Left ventricle myocardium inferior (tissue), 1 donor: ENCODE data around the gene EXOSC2. TPM values are rescaled to one million over a fixed set of nuclear protein-coding genes. Genes with fewer than 3 reads are reported as not detected.

Experiments
- DNase-seq: peaks from one replicate; pipeline ENCODE4 v3.0.0-alpha.2; 2020
- H3K27ac ChIP-seq: fragments of 200-600 bp; replicated peaks from 2 replicates; pipeline ENCODE4 v1.8.0; 2021
- H3K27me3 ChIP-seq: fragments of 200-600 bp; 2 replicates; pipeline ENCODE4 v1.8.0; 2021; ENCODE audit warnings: low read depth
- H3K36me3 ChIP-seq: fragments of 200-600 bp; 2 replicates; pipeline ENCODE4 v1.8.0; 2021
- H3K4me1 ChIP-seq: fragments of 200-600 bp; 2 replicates; pipeline ENCODE4 v1.8.0; 2021
- H3K4me3 ChIP-seq: fragments of 200-600 bp; 2 replicates; pipeline ENCODE4 v1.8.0; 2021; ENCODE audit warnings: mild to moderate bottlenecking, moderate library complexity
- H3K9me3 ChIP-seq: fragments of 200-600 bp; replicated peaks from 2 replicates; pipeline ENCODE4 v1.8.0; 2021
- intact Hi-C: fragments of 100-400 bp; cut with micrococcal nuclease; formaldehyde crosslinking; loops from one replicate; pipeline ENCODE4 v1.11.0; 2022
- total RNA-seq: library from RNA; stranded (reverse); fragmentation: NEBNext Ultra II Directional; extraction: Animal tissue kit (Norgen Biotek cat#: 25700); gene quantifications from one replicate; pipeline ENCODE4 v1.2.1, GENCODE V29; 2021
- TF ChIP-seq, protein P1 (sequence below): fragments of 200-600 bp; IDR thresholded peaks from 2 replicates; pipeline ENCODE4 v1.8.0; 2021; ENCODE audit warnings: antibody characterized with exemption, mild to moderate bottlenecking, borderline replicate concordance
- donor health status: DM: no; HTN: yes; CAD: no; lungs with severe emphysema.

Gene EXOSC2
- total RNA-seq, 1 donor from 2014 or later = 12.0 TPM

DNA sequence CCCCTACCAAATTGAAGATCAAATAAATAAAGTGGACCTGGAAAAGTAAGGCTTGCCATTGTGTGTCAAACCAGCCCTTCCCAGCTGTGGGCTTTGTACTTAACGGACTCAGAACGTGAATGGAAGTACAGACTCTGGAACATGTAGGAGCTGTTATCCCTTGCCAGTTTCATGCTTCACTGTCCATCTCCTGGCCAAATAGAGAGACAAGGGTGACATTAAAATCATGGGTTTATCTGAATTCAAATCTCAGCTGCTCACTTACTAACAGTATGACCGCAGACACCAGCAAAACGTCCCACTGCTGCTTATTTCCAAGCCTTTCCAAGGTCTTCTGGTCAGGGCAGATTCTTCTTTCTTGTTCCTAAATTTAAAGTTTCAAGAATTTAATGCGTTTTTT lies 52.2 kb downstream of the EXOSC2 start:
- H3K36me3 ChIP-seq = no peaks in the 10 kb centered on the region
- DNase-seq = no peak
- no peak overlapping the region for H3K27ac ChIP-seq
- H3K27me3 ChIP-seq = no peaks in the 10 kb centered on the region
- H3K4me3 ChIP-seq = no peak overlapping the region
- no peaks in the 10 kb centered on the region for H3K9me3 ChIP-seq
- TF ChIP-seq, protein P1, sequence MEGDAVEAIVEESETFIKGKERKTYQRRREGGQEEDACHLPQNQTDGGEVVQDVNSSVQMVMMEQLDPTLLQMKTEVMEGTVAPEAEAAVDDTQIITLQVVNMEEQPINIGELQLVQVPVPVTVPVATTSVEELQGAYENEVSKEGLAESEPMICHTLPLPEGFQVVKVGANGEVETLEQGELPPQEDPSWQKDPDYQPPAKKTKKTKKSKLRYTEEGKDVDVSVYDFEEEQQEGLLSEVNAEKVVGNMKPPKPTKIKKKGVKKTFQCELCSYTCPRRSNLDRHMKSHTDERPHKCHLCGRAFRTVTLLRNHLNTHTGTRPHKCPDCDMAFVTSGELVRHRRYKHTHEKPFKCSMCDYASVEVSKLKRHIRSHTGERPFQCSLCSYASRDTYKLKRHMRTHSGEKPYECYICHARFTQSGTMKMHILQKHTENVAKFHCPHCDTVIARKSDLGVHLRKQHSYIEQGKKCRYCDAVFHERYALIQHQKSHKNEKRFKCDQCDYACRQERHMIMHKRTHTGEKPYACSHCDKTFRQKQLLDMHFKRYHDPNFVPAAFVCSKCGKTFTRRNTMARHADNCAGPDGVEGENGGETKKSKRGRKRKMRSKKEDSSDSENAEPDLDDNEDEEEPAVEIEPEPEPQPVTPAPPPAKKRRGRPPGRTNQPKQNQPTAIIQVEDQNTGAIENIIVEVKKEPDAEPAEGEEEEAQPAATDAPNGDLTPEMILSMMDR = no peak
- intact Hi-C loops = no loop called here
- peaks cover 18% of the 10 kb centered on the region for H3K4me1 ChIP-seq

GRCh38 chr9:130746434-130747212 lies 53.0 kb downstream of the EXOSC2 start:
- H3K27ac ChIP-seq = no peak overlapping the region
- intact Hi-C loops = no loop called here
- DNase-seq = no peak
- H3K9me3 ChIP-seq = no peaks in the 10 kb centered on the region
- no peak overlapping the region for H3K4me3 ChIP-seq
- H3K27me3 ChIP-seq = no peaks in the 10 kb centered on the region
- TF ChIP-seq, protein P1 = no peak
- peaks cover 18% of the 10 kb centered on the region for H3K4me1 ChIP-seq
- no peaks in the 10 kb centered on the region for H3K36me3 ChIP-seq

DNA sequence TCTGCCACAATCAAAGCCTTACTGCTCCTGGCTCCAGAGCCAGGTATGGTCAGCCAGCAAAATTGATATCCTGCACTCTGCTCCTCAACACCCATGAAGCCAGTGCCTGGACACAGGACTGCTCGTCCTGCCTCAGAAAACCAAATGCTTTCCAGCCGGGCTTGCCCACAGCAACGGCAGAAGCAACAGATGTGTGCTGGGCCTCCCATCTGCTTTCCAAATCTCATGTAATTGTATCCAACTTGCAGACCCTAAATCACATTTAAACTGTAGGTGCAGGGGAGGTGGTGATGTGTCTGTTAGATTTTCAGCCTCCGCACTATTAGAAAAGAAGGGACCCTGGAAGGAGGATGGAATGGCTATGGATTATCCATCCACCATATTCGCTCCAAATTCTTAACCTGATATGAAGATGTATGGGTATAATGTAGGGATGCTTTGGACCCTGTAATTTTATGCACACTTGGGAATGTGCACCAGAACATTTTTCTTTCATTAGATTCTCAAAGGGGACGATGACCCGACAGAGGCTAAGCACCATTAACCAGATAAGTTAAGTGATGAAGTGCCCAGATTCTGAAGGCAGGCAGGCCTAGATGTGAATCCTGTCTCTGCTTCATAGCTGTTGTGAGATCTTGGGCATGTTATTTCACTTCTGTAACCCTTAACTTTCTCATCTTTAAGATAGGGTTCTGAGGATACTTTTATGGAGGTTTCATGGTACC lies 58.2 kb downstream of the EXOSC2 start:
- Histone ChIP-seq H3K36me3 (no peaks in the 10 kb centered on the region), H3K4me3 (no peak overlapping the region), H3K27me3 (no peaks in the 10 kb centered on the region), H3K4me1 (peaks cover 20% of the 10 kb centered on the region), H3K27ac (no peak overlapping the region), H3K9me3 (no peaks in the 10 kb centered on the region)
- TF ChIP-seq, protein P1 = no peak
- intact Hi-C loops = no loop called here
- DNase-seq = no peak

Other genes with a start within 250 kb of the EXOSC2 start
- gene ASS1, start 248.8 kb upstream of the EXOSC2 start, total RNA-seq = 71.3 TPM
- gene FUBP3, start 114.2 kb upstream of the EXOSC2 start, total RNA-seq = 22.6 TPM
- gene PRDM12, start 29.2 kb upstream of the EXOSC2 start, total RNA-seq = not detected
- 30.7 TPM for gene ABL1, start 141.5 kb downstream of the EXOSC2 start, total RNA-seq
- not detected for gene QRFP, start 203.0 kb downstream of the EXOSC2 start, total RNA-seq
- 0.58 TPM for gene FIBCD1, start 245.5 kb downstream of the EXOSC2 start, total RNA-seq